ENCODE data around the gene ZNF780A. TPM values are rescaled to one million over a fixed set of nuclear protein-coding genes. Genes with fewer than 3 reads are reported as not detected.

The ZNF780A gene
- total RNA-seq (ENCODE audit: unreplicated experiment), result 19.4 TPM
- long read RNA-seq, partial matches to known transcripts, result 0 of 2 reads
- long read RNA-seq, other reads (novel, unspliced or antisense), result 0 of 2 reads

DNA sequence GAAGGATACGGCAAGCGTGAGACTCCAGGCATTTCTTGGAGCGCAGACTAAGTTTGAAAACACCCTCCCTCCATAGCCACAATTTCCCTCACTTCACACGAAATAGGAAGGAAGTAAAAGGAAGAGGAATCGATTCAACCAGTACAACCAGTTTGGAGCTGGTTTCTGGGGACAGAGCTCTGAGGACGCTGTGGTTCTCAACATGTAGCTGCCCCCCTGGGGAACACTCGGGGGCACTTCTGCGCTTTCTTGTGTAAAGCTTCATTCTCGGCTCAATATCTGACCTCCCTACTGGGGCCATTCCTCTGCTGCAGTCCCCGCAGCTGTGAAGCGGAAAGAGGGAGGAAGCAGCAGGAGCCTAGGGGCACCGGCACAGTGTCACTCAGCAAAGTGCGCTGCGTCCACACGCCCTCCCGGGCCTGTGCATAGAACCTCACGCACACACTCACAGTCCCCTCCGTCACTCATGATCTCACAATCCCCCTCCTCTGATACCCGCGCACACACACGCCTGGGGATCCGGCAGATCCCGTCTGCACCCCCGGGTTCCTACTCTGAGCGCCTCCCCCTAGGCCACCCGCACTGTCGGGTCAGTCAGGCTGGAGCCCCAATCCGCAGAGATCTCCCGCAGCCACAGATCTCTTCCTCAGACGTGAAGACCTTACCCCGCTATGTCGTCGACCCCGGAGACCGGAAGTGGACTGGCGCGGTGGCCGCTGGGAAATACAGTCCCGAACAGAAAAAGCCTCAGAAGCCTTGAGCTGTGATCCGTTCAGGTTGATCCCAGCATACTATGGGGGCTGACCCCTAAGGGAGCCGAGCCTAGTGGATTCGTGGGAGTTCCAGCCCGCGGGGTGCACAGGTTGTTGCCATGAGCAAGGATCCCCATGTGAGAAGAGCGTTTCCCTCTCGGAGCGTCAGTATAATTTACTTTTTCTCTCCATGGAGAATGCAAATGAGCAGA is at the start of gene ZNF780A:
Gene ZNF780A (minus strand): TSS at position 703 of the 964 bp plus-strand sequence. CDS start 6,190 bp downstream, outside the sequence.
- H3K36me3 Mint-ChIP-seq (ENCODE audit: low read depth, unreplicated experiment), result peaks cover 6% of the 10 kb centered on the region

DNA sequence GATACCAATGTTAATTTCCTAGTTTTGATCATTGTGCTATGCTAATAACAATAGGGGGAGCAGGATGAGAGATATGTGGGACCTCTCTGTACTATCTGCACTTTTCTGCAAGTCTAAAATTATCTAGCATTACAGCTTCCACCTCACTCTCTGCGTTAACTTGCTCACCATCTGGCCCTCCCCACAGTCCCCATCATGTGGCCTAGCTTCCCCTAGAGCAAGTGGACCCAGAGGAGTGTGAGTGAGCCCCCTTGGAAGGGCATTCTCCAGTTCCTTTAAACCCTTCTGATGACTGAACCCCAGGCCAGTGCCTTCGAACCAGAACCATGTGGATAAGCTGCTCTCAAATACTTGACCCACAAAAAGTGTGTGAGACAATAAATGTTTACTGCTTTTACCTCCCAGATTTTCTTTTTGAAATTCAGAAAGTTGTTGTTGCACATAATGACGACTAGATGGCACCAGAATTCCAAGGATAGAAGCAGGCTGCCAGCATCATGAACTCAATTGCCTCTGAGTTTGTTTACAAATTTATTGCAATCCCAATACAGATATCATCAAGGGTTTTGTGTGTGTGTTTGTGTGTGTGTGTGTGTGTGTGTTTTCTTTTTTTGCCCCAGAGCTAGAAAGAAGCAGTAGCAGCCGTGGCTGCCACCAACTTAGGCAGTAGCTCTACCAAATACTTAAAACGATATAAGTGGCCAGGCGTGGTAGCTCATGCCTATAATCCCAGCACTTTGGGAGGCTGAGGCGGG is 49.0 kb upstream of the ZNF780A start:
- no peaks in the 10 kb centered on the region for H3K27me3 Mint-ChIP-seq (ENCODE audit: unreplicated experiment)
- H3K27ac Mint-ChIP-seq (ENCODE audit: unreplicated experiment), result no peak overlapping the region
- H3K4me3 Mint-ChIP-seq (ENCODE audit: unreplicated experiment), result no peak overlapping the region
- H3K36me3 Mint-ChIP-seq (ENCODE audit: low read depth, unreplicated experiment), result no peaks in the 10 kb centered on the region
- no peaks in the 10 kb centered on the region for H3K9me3 Mint-ChIP-seq (ENCODE audit: unreplicated experiment)
- no peak for DNase-seq (ENCODE audit: low spot score)
- H3K4me1 Mint-ChIP-seq (ENCODE audit: unreplicated experiment), result peaks cover 6% of the 10 kb centered on the region
- TF ChIP-seq, protein P1, sequence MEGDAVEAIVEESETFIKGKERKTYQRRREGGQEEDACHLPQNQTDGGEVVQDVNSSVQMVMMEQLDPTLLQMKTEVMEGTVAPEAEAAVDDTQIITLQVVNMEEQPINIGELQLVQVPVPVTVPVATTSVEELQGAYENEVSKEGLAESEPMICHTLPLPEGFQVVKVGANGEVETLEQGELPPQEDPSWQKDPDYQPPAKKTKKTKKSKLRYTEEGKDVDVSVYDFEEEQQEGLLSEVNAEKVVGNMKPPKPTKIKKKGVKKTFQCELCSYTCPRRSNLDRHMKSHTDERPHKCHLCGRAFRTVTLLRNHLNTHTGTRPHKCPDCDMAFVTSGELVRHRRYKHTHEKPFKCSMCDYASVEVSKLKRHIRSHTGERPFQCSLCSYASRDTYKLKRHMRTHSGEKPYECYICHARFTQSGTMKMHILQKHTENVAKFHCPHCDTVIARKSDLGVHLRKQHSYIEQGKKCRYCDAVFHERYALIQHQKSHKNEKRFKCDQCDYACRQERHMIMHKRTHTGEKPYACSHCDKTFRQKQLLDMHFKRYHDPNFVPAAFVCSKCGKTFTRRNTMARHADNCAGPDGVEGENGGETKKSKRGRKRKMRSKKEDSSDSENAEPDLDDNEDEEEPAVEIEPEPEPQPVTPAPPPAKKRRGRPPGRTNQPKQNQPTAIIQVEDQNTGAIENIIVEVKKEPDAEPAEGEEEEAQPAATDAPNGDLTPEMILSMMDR (IDR thresholded peaks at IDR 0.05; ENCODE audit: unreplicated experiment), result peak; percentile 61

More for the DNA sequence above, at the start of gene ZNF780A:
- TF ChIP-seq, protein P1 (IDR thresholded peaks at IDR 0.05; ENCODE audit: unreplicated experiment), result no peak
- Mint-ChIP-seq H3K9me3 (ENCODE audit: unreplicated experiment) (no peaks in the 10 kb centered on the region), H3K27me3 (ENCODE audit: unreplicated experiment) (peaks cover 8% of the 10 kb centered on the region), H3K4me1 (ENCODE audit: unreplicated experiment) (peaks cover 17% of the 10 kb centered on the region), H3K4me3 (ENCODE audit: unreplicated experiment) (peak within 1 kb of the TSS; percentile 100), H3K27ac (ENCODE audit: unreplicated experiment) (peak within 1 kb of the TSS; percentile 100)
- peak; percentile 80 for DNase-seq (ENCODE audit: low spot score)

DNA sequence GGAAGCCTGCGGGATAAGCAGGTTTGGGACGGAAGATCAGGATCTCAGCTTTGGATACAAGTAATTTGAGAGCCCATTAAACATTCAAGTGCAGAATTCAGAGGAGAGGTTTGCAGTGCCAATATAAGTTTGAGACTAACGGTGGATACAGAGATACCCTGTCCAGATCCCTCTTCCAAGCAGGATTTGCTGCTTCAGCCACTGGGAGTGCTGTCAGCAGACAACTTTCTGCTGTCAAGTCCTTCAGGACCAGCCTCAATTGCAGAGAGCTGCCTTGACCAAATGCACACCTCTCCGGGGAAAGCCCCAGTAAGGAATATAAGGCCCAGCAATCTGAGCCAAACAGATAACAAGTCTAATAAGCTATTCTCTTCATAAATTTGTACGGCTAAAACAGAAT is 46.1 kb upstream of the ZNF780A start:
- TF ChIP-seq, protein P1 (IDR thresholded peaks at IDR 0.05; ENCODE audit: unreplicated experiment), result no peak
- H3K36me3 Mint-ChIP-seq (ENCODE audit: low read depth, unreplicated experiment), result no peaks in the 10 kb centered on the region
- no peaks in the 10 kb centered on the region for H3K4me1 Mint-ChIP-seq (ENCODE audit: unreplicated experiment)
- H3K27me3 Mint-ChIP-seq (ENCODE audit: unreplicated experiment), result no peaks in the 10 kb centered on the region
- no peak overlapping the region for H3K4me3 Mint-ChIP-seq (ENCODE audit: unreplicated experiment)
- DNase-seq (ENCODE audit: low spot score), result no peak
- no peaks in the 10 kb centered on the region for H3K9me3 Mint-ChIP-seq (ENCODE audit: unreplicated experiment)
- no peak overlapping the region for H3K27ac Mint-ChIP-seq (ENCODE audit: unreplicated experiment)

DNA sequence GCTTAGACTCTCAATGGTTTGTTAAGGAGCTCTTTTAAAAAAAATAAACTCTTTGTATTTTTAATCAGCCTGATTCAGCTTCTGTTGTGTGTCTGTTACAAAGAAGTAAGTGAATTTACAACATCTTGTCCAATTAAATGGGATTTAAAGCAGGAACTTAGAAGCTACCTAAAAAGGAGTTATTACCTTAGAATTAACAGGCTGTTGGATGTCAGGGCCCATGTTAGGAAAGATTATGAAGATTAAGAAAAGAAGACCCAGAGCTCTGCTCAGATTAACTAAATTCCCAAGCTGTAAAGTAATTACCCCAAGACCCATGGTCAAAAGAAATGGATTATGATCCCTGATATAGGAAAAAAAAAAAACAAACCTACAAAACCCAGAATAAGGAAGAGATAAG is 44.1 kb upstream of the ZNF780A start:
- DNase-seq (ENCODE audit: low spot score), result no peak
- H3K27me3 Mint-ChIP-seq (ENCODE audit: unreplicated experiment), result no peaks in the 10 kb centered on the region
- no peaks in the 10 kb centered on the region for H3K4me1 Mint-ChIP-seq (ENCODE audit: unreplicated experiment)
- no peaks in the 10 kb centered on the region for H3K36me3 Mint-ChIP-seq (ENCODE audit: low read depth, unreplicated experiment)
- TF ChIP-seq, protein P1 (IDR thresholded peaks at IDR 0.05; ENCODE audit: unreplicated experiment), result no peak
- no peak overlapping the region for H3K4me3 Mint-ChIP-seq (ENCODE audit: unreplicated experiment)
- H3K9me3 Mint-ChIP-seq (ENCODE audit: unreplicated experiment), result no peaks in the 10 kb centered on the region
- no peak overlapping the region for H3K27ac Mint-ChIP-seq (ENCODE audit: unreplicated experiment)
